ENCODE measurements around the gene REEP6. TPM values are rescaled to one million over a fixed set of nuclear protein-coding genes. Genes with fewer than 3 reads are reported as not detected.

REEP6 gene
- total and polyA plus RNA-seq, 7 donors, result 0.33 to 5.6 (median 2.0) TPM; not detected in 1

- Histone ChIP-seq H3K4me3 (no peak overlapping the region), H3K27ac (no peak overlapping the region), H3K9me3 (no peaks in the 10 kb centered on the region), H3K36me3 (no peaks in the 10 kb centered on the region), H3K4me1 (peaks cover 0 to 26% (median 20%) of the 10 kb centered on the region in 4 donors), H3K27me3 (peaks cover 25 to 52% (median 51%) of the 10 kb centered on the region in 3 donors)
- DNase-seq, result no peak
- WGBS, 2 donors, result 62 to 70% methylated on average over 18 of the region's 18 CpGs
- intact Hi-C loops (cut with DNase I), result no loop called here
- TF ChIP-seq EP300 (IDR thresholded peaks at IDR 0.05) (no peak), POLR2AphosphoS5 (IDR thresholded peaks at IDR 0.05) (no peak), CTCF (IDR thresholded peaks at IDR 0.05) (no peak), POLR2A (IDR thresholded peaks at IDR 0.05) (no peak)
Measured at GRCh38 chr19:1522838-1523237, 31.9 kb downstream of the REEP6 start.

GRCh38 chr19:1523412-1524286, 32.7 kb downstream of the REEP6 start, which contains the start of gene PLK5:
Gene PLK5 (plus strand): TSS chr19:1524077. CDS start chr19:1526997, 2,920 bp downstream.
- no peak for DNase-seq
- 11 to 12% methylated on average over 92 of the region's 92 CpGs for WGBS, 2 donors
- no peaks in the 10 kb centered on the region for H3K36me3 ChIP-seq
- intact Hi-C loops (cut with DNase I), result no loop called here
- peaks cover 0 to 26% (median 20%) of the 10 kb centered on the region in 4 donors for H3K4me1 ChIP-seq
- no peaks in the 10 kb centered on the region for H3K9me3 ChIP-seq
- no peak within 1 kb of the TSS for H3K27ac ChIP-seq
- peak within 1 kb of the TSS in 3 of 4 donors; percentile 25 to 36 (median 34) for H3K4me3 ChIP-seq
- peaks cover 25 to 57% (median 56%) of the 10 kb centered on the region in 3 donors for H3K27me3 ChIP-seq
- TF ChIP-seq POLR2AphosphoS5 (IDR thresholded peaks at IDR 0.05) (no peak), CTCF (IDR thresholded peaks at IDR 0.05) (no peak), POLR2A (IDR thresholded peaks at IDR 0.05) (no peak), EP300 (IDR thresholded peaks at IDR 0.05) (no peak)

- 12 to 16% methylated on average over 49 of the region's 49 CpGs for WGBS, 2 donors
- intact Hi-C loops (cut with DNase I), result no loop called here
- H3K4me3 ChIP-seq, result peak overlapping the region in 3 of 4 donors; percentile 25 to 36 (median 34)
- H3K27me3 ChIP-seq, result peaks cover 25 to 65% (median 64%) of the 10 kb centered on the region in 3 donors
- H3K4me1 ChIP-seq, result peaks cover 0 to 26% (median 20%) of the 10 kb centered on the region in 4 donors
- no peak overlapping the region for H3K27ac ChIP-seq
- TF ChIP-seq CTCF (IDR thresholded peaks at IDR 0.05) (no peak), POLR2AphosphoS5 (IDR thresholded peaks at IDR 0.05) (no peak), POLR2A (IDR thresholded peaks at IDR 0.05) (no peak), EP300 (IDR thresholded peaks at IDR 0.05) (no peak)
- no peaks in the 10 kb centered on the region for H3K9me3 ChIP-seq
- DNase-seq, result no peak
- H3K36me3 ChIP-seq, result no peaks in the 10 kb centered on the region
Measured at GRCh38 chr19:1524287-1524971, 33.4 kb downstream of the REEP6 start.

- no peak for TF ChIP-seq CTCF (IDR thresholded peaks at IDR 0.05)
- TF ChIP-seq POLR2AphosphoS5 (IDR thresholded peaks at IDR 0.05), result no peak
- no peak for TF ChIP-seq EP300 (IDR thresholded peaks at IDR 0.05)
- TF ChIP-seq POLR2A (IDR thresholded peaks at IDR 0.05), result no peak
- no peaks in the 10 kb centered on the region for H3K9me3 ChIP-seq
- peaks cover 25 to 68% (median 67%) of the 10 kb centered on the region in 3 donors for H3K27me3 ChIP-seq
- intact Hi-C loops (cut with DNase I), result no loop called here
- H3K27ac ChIP-seq, result no peak overlapping the region
- no peak overlapping the region for H3K4me3 ChIP-seq
- no peaks in the 10 kb centered on the region for H3K36me3 ChIP-seq
- WGBS, 2 donors, result 51 to 67% methylated on average over 17 of the region's 17 CpGs
- H3K4me1 ChIP-seq, result peaks cover 0 to 26% (median 20%) of the 10 kb centered on the region in 4 donors
- DNase-seq, result no peak
Measured at GRCh38 chr19:1524972-1525325, 34.0 kb downstream of the REEP6 start.
